ENCODE results near the gene STPG1.

Gene STPG1

DNA sequence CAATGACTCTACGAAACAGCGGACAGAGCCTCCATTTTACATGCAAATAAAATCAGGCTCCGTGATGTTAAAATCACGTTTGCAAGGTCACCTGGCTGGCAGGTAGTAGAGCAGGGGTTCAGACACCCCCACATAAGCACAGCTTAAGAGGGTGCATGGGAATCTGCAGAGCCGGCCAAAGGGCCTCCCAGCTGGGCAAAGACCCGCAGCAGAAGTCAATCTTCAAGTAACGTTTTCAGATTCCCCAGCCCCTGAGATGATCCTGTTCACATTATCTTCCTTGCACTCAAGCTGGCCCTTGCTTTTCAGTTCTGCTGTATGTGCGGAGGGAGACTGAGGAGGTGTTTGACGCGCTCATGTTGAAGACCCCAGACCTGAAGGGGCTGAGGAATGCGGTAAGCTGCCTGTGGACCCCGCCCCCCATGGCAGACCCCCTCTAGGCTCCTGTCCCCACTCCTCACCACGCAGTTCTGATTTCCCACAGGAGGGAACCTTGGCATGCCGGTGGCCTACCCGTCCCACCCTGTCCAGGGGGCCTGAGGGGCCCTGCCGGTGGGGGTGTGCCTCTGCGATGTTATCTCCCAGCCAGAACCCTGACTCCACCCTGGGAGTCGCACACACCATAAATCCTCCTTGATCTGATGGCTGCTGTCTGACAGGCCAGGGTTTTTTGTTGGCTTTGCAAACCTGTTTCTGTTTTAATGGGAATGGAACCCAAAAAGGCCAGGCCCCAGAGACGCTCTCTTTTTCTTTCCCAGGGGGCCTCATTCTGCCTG lies 66.2 kb downstream of the STPG1 start:
- Histone ChIP-seq H2AFZ (no peak overlapping the region), H3K9ac (no peak overlapping the region), H3K4me3 (ENCODE audit: low read depth, low read length) (no peak overlapping the region), H3K4me1 (no peaks in the 10 kb centered on the region), H3K27ac (no peak overlapping the region), H3K9me3 (ENCODE audit: control insufficient read depth, low read length) (no peaks in the 10 kb centered on the region), H3K4me2 (ENCODE audit: low read length) (no peak overlapping the region), H3K79me2 (no peaks in the 10 kb centered on the region), H3K27me3 (ENCODE audit: control insufficient read depth, insufficient read depth, low read length) (no peaks in the 10 kb centered on the region), H3K36me3 (ENCODE audit: control insufficient read depth, insufficient read depth, low read length) (no peaks in the 10 kb centered on the region)
- TF ChIP-seq, protein P1, sequence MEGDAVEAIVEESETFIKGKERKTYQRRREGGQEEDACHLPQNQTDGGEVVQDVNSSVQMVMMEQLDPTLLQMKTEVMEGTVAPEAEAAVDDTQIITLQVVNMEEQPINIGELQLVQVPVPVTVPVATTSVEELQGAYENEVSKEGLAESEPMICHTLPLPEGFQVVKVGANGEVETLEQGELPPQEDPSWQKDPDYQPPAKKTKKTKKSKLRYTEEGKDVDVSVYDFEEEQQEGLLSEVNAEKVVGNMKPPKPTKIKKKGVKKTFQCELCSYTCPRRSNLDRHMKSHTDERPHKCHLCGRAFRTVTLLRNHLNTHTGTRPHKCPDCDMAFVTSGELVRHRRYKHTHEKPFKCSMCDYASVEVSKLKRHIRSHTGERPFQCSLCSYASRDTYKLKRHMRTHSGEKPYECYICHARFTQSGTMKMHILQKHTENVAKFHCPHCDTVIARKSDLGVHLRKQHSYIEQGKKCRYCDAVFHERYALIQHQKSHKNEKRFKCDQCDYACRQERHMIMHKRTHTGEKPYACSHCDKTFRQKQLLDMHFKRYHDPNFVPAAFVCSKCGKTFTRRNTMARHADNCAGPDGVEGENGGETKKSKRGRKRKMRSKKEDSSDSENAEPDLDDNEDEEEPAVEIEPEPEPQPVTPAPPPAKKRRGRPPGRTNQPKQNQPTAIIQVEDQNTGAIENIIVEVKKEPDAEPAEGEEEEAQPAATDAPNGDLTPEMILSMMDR (IDR thresholded peaks at IDR 0.05) = no peak

DNA sequence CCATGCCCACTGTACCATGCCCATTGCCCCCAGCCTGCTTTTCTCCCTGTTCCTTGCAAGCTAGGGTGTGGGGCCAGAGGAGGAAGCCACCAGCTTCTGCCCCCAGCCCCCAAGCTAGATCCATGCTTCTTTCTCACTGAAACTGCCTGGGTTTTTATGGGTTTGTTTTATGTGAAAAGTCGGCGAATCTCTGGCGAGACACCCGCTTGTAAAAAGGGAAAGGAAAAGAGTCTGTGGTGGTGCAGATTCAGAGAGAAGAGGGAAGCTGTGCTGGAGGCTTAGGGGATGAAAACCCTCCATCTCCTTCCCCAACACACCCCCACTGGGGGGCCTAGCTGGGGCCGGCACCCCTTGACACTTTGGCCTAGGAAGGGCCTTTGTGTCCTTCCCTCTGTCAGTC lies 68.2 kb downstream of the STPG1 start:
- Histone ChIP-seq H3K4me2 (ENCODE audit: low read length) (no peak overlapping the region), H3K27ac (no peak overlapping the region), H3K79me2 (no peaks in the 10 kb centered on the region), H3K9ac (no peak overlapping the region), H3K4me1 (no peaks in the 10 kb centered on the region), H3K4me3 (ENCODE audit: low read depth, low read length) (no peak overlapping the region), H3K27me3 (ENCODE audit: control insufficient read depth, insufficient read depth, low read length) (no peaks in the 10 kb centered on the region), H3K36me3 (ENCODE audit: control insufficient read depth, insufficient read depth, low read length) (no peaks in the 10 kb centered on the region), H2AFZ (no peak overlapping the region), H3K9me3 (ENCODE audit: control insufficient read depth, low read length) (no peaks in the 10 kb centered on the region)
- TF ChIP-seq, protein P1 (IDR thresholded peaks at IDR 0.05) = no peak

DNA sequence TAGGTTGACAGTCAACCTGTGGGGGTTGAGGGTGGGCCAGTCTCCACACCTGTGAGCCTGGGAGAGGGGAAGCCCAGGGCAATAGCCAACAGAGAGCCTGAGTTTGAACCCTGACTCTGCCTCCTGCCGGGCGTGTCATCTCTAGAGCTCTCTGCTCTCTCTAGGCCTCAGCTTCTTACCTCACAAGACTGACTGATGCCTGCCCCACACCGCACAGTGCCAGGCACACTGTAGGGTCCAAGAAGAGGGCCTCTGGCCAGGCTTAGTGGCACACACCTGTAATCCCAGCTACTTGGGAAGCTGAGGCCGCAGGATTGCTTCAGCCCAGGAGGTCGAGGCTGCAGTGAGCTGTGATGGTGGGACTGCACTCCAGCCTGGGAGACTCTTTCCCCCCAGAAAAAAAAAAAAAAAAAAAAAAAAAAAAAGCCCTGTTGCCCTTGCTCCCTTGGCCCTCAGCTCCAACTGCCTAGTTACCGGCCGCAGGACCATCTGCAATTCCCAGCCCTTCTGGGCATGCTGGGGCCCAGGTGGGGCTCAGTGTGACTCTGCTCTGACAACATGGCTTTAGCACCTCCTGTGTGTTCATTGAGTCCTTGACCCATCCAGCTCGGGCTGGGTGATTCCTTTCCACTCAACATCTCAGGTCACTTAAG lies 69.4 kb downstream of the STPG1 start:
- H2AFZ ChIP-seq = no peak overlapping the region
- TF ChIP-seq, protein P1 (IDR thresholded peaks at IDR 0.05) = no peak
- no peaks in the 10 kb centered on the region for H3K79me2 ChIP-seq
- no peak overlapping the region for H3K4me3 ChIP-seq (ENCODE audit: low read depth, low read length)
- no peak overlapping the region for H3K9ac ChIP-seq
- no peaks in the 10 kb centered on the region for H3K36me3 ChIP-seq (ENCODE audit: control insufficient read depth, insufficient read depth, low read length)
- H3K27me3 ChIP-seq (ENCODE audit: control insufficient read depth, insufficient read depth, low read length) = no peaks in the 10 kb centered on the region
- no peaks in the 10 kb centered on the region for H3K4me1 ChIP-seq
- H3K27ac ChIP-seq = no peak overlapping the region
- H3K4me2 ChIP-seq (ENCODE audit: low read length) = no peak overlapping the region
- no peaks in the 10 kb centered on the region for H3K9me3 ChIP-seq (ENCODE audit: control insufficient read depth, low read length)

DNA sequence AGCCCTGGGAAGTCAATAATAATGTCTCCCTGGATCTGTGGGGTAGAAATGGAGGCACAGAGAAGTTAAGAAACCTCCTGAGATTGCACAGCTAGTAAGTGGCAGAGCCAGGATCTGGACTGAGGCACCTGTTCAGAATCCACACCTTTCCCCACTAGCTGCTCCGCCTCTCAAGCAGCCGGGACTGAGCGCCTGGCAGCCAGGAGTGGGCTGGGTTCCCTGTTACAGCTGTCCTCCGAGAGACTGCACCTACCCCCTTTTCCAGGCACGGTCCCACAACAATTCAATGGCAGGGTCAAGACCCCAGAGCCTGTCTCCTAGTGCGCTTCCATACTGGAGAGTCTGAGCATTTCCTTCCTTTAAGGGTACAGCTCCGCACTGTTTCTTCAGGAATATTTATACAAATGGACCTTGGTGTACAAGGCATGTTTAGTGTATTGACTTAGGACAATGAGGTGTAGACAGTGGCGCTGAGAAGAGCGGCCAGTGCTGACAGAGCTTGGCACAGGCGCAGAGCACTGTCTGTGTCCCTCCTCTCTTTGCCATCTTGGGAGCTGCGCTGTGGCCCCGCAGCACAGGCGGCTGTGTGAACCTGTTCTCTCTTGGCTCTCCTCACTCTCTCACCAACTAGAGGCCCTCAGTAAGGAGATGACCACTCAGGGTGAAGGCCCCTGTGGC lies 70.0 kb downstream of the STPG1 start:
- H3K4me3 ChIP-seq (ENCODE audit: low read depth, low read length) = no peak overlapping the region
- H3K27ac ChIP-seq = no peak overlapping the region
- H3K4me1 ChIP-seq = no peaks in the 10 kb centered on the region
- H3K4me2 ChIP-seq (ENCODE audit: low read length) = no peak overlapping the region
- H3K79me2 ChIP-seq = no peaks in the 10 kb centered on the region
- H3K27me3 ChIP-seq (ENCODE audit: control insufficient read depth, insufficient read depth, low read length) = no peaks in the 10 kb centered on the region
- H3K36me3 ChIP-seq (ENCODE audit: control insufficient read depth, insufficient read depth, low read length) = no peaks in the 10 kb centered on the region
- no peak overlapping the region for H2AFZ ChIP-seq
- TF ChIP-seq, protein P1 (IDR thresholded peaks at IDR 0.05) = no peak
- H3K9ac ChIP-seq = no peak overlapping the region
- H3K9me3 ChIP-seq (ENCODE audit: control insufficient read depth, low read length) = no peaks in the 10 kb centered on the region
